H1 (cell line): ENCODE results near the gene USP49. TPM values are rescaled to one million over a fixed set of nuclear protein-coding genes. Genes with fewer than 3 reads are reported as not detected.

Experiments
- CTCF ChIA-PET: fragments of 300-600 bp; sonication (Branson Sonifier 250); formaldehyde crosslinking; loops from one replicate; lab custom pipeline; 2021; ENCODE audit not compliant: partially characterized antibody; lab: Charles Lee
- POLR2A ChIA-PET: fragments of 300-600 bp; sonication (Branson Sonifier 250); formaldehyde crosslinking; loops from one replicate; lab custom pipeline; 2021; ENCODE audit warnings: inconsistent platforms; ENCODE audit not compliant: partially characterized antibody; lab: Charles Lee
- DNase-seq, 2 experiments: peaks; one replicate each; pipeline versions ENCODE4 v3.0.0 to v3.0.0-alpha.2; 2010 to 2022; ENCODE audit warnings: low spot score in 2 of 2, low read depth in 1 of 2, mixed read lengths in 1 of 2
- FAIRE-seq: peaks from 2 replicates; lab custom pipeline; 2011; peaks lifted over from hg19 to GRCh38; lab: Jason Lieb, UNC
- H2AFZ ChIP-seq: 2 replicates; pipeline ENCODE4 v1.8.1; 2012; ENCODE audit warnings: low read length, inconsistent platforms
- H2AK5ac ChIP-seq: 2 replicates; pipeline ENCODE4 v1.6.1; 2013; ENCODE audit warnings: low read depth, low read length
- H2BK120ac ChIP-seq: replicated peaks from 2 replicates; pipeline ENCODE3; 2013; ENCODE audit warnings: low read depth, low read length, inconsistent platforms
- H2BK12ac ChIP-seq: 2 replicates; pipeline ENCODE4 v1.6.1; 2013; ENCODE audit warnings: low read depth, low read length
- H2BK15ac ChIP-seq: 2 replicates; pipeline ENCODE4 v1.6.1; 2013; ENCODE audit warnings: low read length
- H2BK20ac ChIP-seq: 2 replicates; pipeline ENCODE4 v1.6.1; 2013; ENCODE audit warnings: low read length
- H2BK5ac ChIP-seq: 2 replicates; pipeline ENCODE4 v1.6.1; 2013; ENCODE audit warnings: low read depth, low read length
- H3K14ac ChIP-seq: 2 replicates; pipeline ENCODE4 v1.6.1; 2013; ENCODE audit warnings: inconsistent platforms; ENCODE audit not compliant: insufficient read length
- H3K18ac ChIP-seq: 2 replicates; pipeline ENCODE4 v1.6.1; 2013; ENCODE audit warnings: low read length; ENCODE audit errors: extremely low read depth
- H3K23ac ChIP-seq: 2 replicates; pipeline ENCODE4 v1.6.1; 2013; ENCODE audit warnings: inconsistent platforms; ENCODE audit not compliant: insufficient read length
- H3K23me2 ChIP-seq: 2 replicates; pipeline ENCODE4 v1.6.1; 2013; ENCODE audit warnings: low read depth, low read length
- H3K27ac ChIP-seq: 2 replicates; pipeline ENCODE4 v1.6.1; 2011; ENCODE audit warnings: low read depth, low read length, inconsistent platforms
- H3K27me3 ChIP-seq, 4 experiments: replicated peaks in 1 of 4; 1 replicate in 1 of 4; 2 replicates in 3 of 4; pipeline versions ENCODE4 v1.6.1 to v1.8.1; 2011 to 2013; ENCODE audit warnings: low read length in 3 of 4, mild to moderate bottlenecking in 3 of 4, inconsistent platforms in 2 of 4, mixed read lengths in 2 of 4, moderate library complexity in 1 of 4; ENCODE audit not compliant: control insufficient read depth in 3 of 4, insufficient read depth in 3 of 4; ENCODE audit errors: extremely low read depth in 1 of 4
- H3K36me3 ChIP-seq, 4 experiments: 2 replicates each; pipeline versions ENCODE4 v1.6.1 to v1.8.1; 2011 to 2013; ENCODE audit warnings: mild to moderate bottlenecking in 4 of 4, low read length in 3 of 4, moderate library complexity in 2 of 4, control low read depth in 1 of 4, inconsistent platforms in 1 of 4; ENCODE audit not compliant: insufficient read depth in 4 of 4, control insufficient read depth in 2 of 4
- H3K4ac ChIP-seq: replicated peaks from 2 replicates; pipeline ENCODE3; 2013; ENCODE audit warnings: low read length, low read depth, mixed read lengths, inconsistent platforms; ENCODE audit not compliant: insufficient read length
- H3K4me1 ChIP-seq, 4 experiments: replicated peaks in 1 of 4; 1 replicate in 1 of 4; 2 replicates in 3 of 4; pipeline versions ENCODE4 v1.6.1 to v1.8.1; 2011 to 2013; ENCODE audit warnings: low read length in 3 of 4, inconsistent platforms in 2 of 4, mixed read lengths in 1 of 4; ENCODE audit not compliant: insufficient read depth in 4 of 4, control insufficient read depth in 3 of 4
- H3K4me2 ChIP-seq, 2 experiments: 2 replicates each; pipeline versions ENCODE4 v1.6.1 to v1.8.1; 2011 to 2013; ENCODE audit warnings: low read depth in 2 of 2, low read length in 2 of 2, control low read depth in 1 of 2, inconsistent platforms in 1 of 2, mild to moderate bottlenecking in 1 of 2; ENCODE audit not compliant: insufficient read depth in 1 of 2
- H3K4me3 ChIP-seq, 4 experiments: fragments of 200-600, 300-600 bp in 1 of 4; sonication (generic), shearing (Covaris generic), sonication (Bioruptor Twin) in 1 of 4; 2 replicates each; pipeline versions ENCODE4 v1.5.1 to v1.8.1; 2011 to 2016; ENCODE audit warnings: low read length in 4 of 4, low read depth in 3 of 4, control low read depth in 2 of 4, inconsistent platforms in 2 of 4, mild to moderate bottlenecking in 2 of 4, mixed read lengths in 1 of 4, moderate library complexity in 1 of 4; ENCODE audit not compliant: insufficient read depth in 2 of 4; ENCODE audit errors: extremely low read depth in 1 of 4
- H3K56ac ChIP-seq: replicated peaks from 2 replicates; pipeline ENCODE3; 2013; ENCODE audit warnings: low read depth, mild to moderate bottlenecking, mixed read lengths, low read length, inconsistent platforms; ENCODE audit not compliant: insufficient read length
- H3K79me1 ChIP-seq: 2 replicates; pipeline ENCODE4 v1.6.1; 2013; ENCODE audit warnings: low read depth, low read length, control low read depth
- H3K79me2 ChIP-seq, 2 experiments: 2 replicates each; pipeline versions ENCODE4 v1.6.1 to v1.8.1; 2012 to 2013; ENCODE audit warnings: low read length in 2 of 2, mild to moderate bottlenecking in 2 of 2, inconsistent platforms in 1 of 2; ENCODE audit not compliant: insufficient read depth in 2 of 2, control insufficient read depth in 1 of 2
- H3K9ac ChIP-seq, 4 experiments: replicated peaks in 1 of 4; 1 replicate in 1 of 4; 2 replicates in 3 of 4; pipeline versions ENCODE4 v1.6.1 to v1.8.1; 2011 to 2013; ENCODE audit warnings: low read depth in 3 of 4, low read length in 3 of 4, control low read depth in 2 of 4, mild to moderate bottlenecking in 2 of 4, moderate library complexity in 2 of 4, inconsistent platforms in 1 of 4; ENCODE audit errors: extremely low read depth in 1 of 4
- H3K9me3 ChIP-seq, 2 experiments: 2 replicates each; pipeline versions ENCODE4 v1.6.1 to v1.8.1; 2012 to 2013; ENCODE audit warnings: mild to moderate bottlenecking in 2 of 2, moderate library complexity in 2 of 2, control low read depth in 1 of 2, inconsistent platforms in 1 of 2, low read depth in 1 of 2, low read length in 1 of 2, mixed read lengths in 1 of 2; ENCODE audit not compliant: insufficient read depth in 2 of 2
- H4K20me1 ChIP-seq, 2 experiments: replicated peaks in 1 of 2; 2 replicates each; pipeline versions ENCODE3 to v1.8.1; 2011 to 2013; ENCODE audit warnings: inconsistent platforms in 2 of 2, low read length in 2 of 2, mild to moderate bottlenecking in 1 of 2; ENCODE audit not compliant: insufficient read depth in 2 of 2, control insufficient read depth in 1 of 2
- H4K5ac ChIP-seq: 2 replicates; pipeline ENCODE4 v1.6.1; 2013; ENCODE audit warnings: low read length, low read depth, mixed read lengths, inconsistent platforms; ENCODE audit not compliant: insufficient read length
- H4K8ac ChIP-seq: 2 replicates; pipeline ENCODE4 v1.8.0; 2013; ENCODE audit warnings: mild to moderate bottlenecking, moderate library complexity, low read length, inconsistent platforms; ENCODE audit not compliant: insufficient read depth; ENCODE audit errors: extremely low read depth
- H4K91ac ChIP-seq: replicated peaks from 2 replicates; pipeline ENCODE3; 2013; ENCODE audit warnings: low read length, mixed read lengths, inconsistent platforms; ENCODE audit not compliant: insufficient read length
- CTCF ChIP-seq, 3 experiments: IDR thresholded peaks; 1 replicate in 2 of 3; 2 replicates in 1 of 3; pipeline versions ENCODE4 v1.5.1 to v1.6.1; 2011; ENCODE audit warnings: low read length in 3 of 3, mild to moderate bottlenecking in 3 of 3, inconsistent platforms in 2 of 3, low read depth in 1 of 3, moderate library complexity in 1 of 3; ENCODE audit not compliant: insufficient read depth in 1 of 3; ENCODE audit errors: control extremely low read depth in 1 of 3
- EP300 ChIP-seq, 2 experiments: IDR thresholded peaks; 1 replicate in 1 of 2; 2 replicates in 1 of 2; pipeline ENCODE4 v1.6.1; 2011 to 2012; ENCODE audit warnings: low read depth in 2 of 2, low read length in 2 of 2, mild to moderate bottlenecking in 2 of 2, borderline replicate concordance in 1 of 2, inconsistent platforms in 1 of 2, moderate library complexity in 1 of 2
- RAD21 ChIP-seq, 2 experiments: IDR thresholded peaks in 1 of 2; conservative IDR thresholded peaks in 1 of 2; 2 replicates each; pipeline ENCODE4 v1.6.1; 2011; ENCODE audit warnings: low read depth in 2 of 2, low read length in 2 of 2, improper control_type of control experiment in 1 of 2, inconsistent platforms in 1 of 2, mild to moderate bottlenecking in 1 of 2, moderate library complexity in 1 of 2
- WGBS, 2 experiments: shearing (Covaris generic) in 1 of 2; methylation state at CpG; one replicate each; pipeline versions ENCODE4 v1.1.6 to v1.1.7; 2013 to 2015; ENCODE audit warnings: low lambda C conversion rate in 2 of 2, mixed read lengths in 2 of 2, inconsistent platforms in 1 of 2, low coverage in 1 of 2, missing lambda C conversion rate in 1 of 2; ENCODE audit not compliant: insufficient replicate concordance in 2 of 2, insufficient coverage in 1 of 2, insufficient read length in 1 of 2; ENCODE audit errors: extremely low coverage in 1 of 2, missing lambda C conversion rate in 1 of 2; 5-methylcytosine and 5-hydroxymethylcytosine counted together
- polyA plus RNA-seq, 7 experiments: library from polyadenylated mRNA; depleted of rRNA in 3 of 7; stranded (reverse) in 5 of 7; unstranded in 2 of 7; fragments of >200 nt in 5 of 7; fragments of 200-250 nt in 2 of 7; gene quantifications; 1 replicate in 5 of 7; 2 replicates in 1 of 7; 4 replicates in 1 of 7; pipeline versions ENCODE4 v1.2.1 to v1.2.3, GENCODE V29; 2011 to 2013; ENCODE audit warnings: missing spikeins in 2 of 7, mixed read lengths in 2 of 7
- total RNA-seq: library from RNA; stranded (reverse); fragmentation: NEBNext Ultra II Directional; extraction: Animal tissue kit (Norgen Biotek cat#: 25700); gene quantifications from 2 replicates; pipeline ENCODE4 v1.2.1, GENCODE V29; 2021

USP49 gene
- total and polyA plus RNA-seq, 2 of the 8 experiments (the other 6 are each of a cell fraction or from before 2014, with no cell fraction given) = 6.9 to 24.4 TPM

GRCh38 chr6:41846666-41847237, 48.4 kb downstream of the USP49 start:
- Histone ChIP-seq H2BK12ac (no peak overlapping the region), H2AK5ac (no peak overlapping the region), H3K56ac (no peak overlapping the region), H4K20me1 (no peaks in the 10 kb centered on the region), H4K8ac (no peak overlapping the region), H3K23ac (no peak overlapping the region), H2BK120ac (no peak overlapping the region), H3K9me3 (no peaks in the 10 kb centered on the region), H3K4me3 (no peak overlapping the region), H3K14ac (no peak overlapping the region), H2BK15ac (no peak overlapping the region), H3K4ac (no peak overlapping the region), H4K5ac (no peak overlapping the region), H2BK5ac (no peak overlapping the region), H2BK20ac (no peak overlapping the region), H3K9ac (no peak overlapping the region), H2AFZ (no peak overlapping the region), H3K27me3 (no peaks in the 10 kb centered on the region), H3K18ac (no peak overlapping the region), H3K79me1 (no peaks in the 10 kb centered on the region), H3K4me1 (no peaks in the 10 kb centered on the region), H3K79me2 (no peaks in the 10 kb centered on the region)
- DNase-seq = peak; percentile 3 to 77
- 25% methylated on average over 1 of the region's 1 CpG; no CpG with 5 or more reads in 1 of the 2 experiments for WGBS, 2 experiments
- CTCF ChIA-PET = interaction anchor here (0.6 to 6.0 kb wide), 39 partner anchors 9 to 203 kb away, joined by 3 to 33 read pairs (median 4); partner anchors contain the start of genes BYSL, MED20, TAF8 and USP49
- TF ChIP-seq RAD21 (IDR thresholded peaks at IDR 0.05 in 1 of 2, conservative IDR thresholded peaks at IDR 0.05 in 1 of 2; ENCODE audit: low read depth in 2 of 2, low read length in 2 of 2) = peak; percentile 83 to 88
- TF ChIP-seq EP300 (IDR thresholded peaks at IDR 0.05; ENCODE audit: borderline replicate concordance in 1 of 2, low read depth in 2 of 2, low read length in 2 of 2) = no peak
- TF ChIP-seq CTCF (IDR thresholded peaks at IDR 0.05; ENCODE audit: control extremely low read depth in 1 of 3, insufficient read depth in 1 of 3, low read depth in 1 of 3, low read length in 3 of 3) = peak in 2 of 3 experiments; percentile 70 to 85; a peak in 3 of 4 replicates
- TF ChIP-seq, all 59 proteins: peak for 2
- Histone ChIP-seq H3K27ac (no peak overlapping the region), H4K91ac (no peak overlapping the region), H3K23me2 (no peaks in the 10 kb centered on the region), H3K4me2 (no peak overlapping the region), H3K36me3 (no peaks in the 10 kb centered on the region)
- FAIRE-seq = peak; percentile 95
- POLR2A ChIA-PET = interaction anchor here (1.1 to 1.2 kb wide), 2 partner anchors 88 to 92 kb away, joined by 3 to 4 read pairs; no protein-coding TSS in a partner anchor
